Activated naive CD4-positive, alpha-beta T cell treated with anti-CD3 and anti-CD28 coated beads, Interleukin-2, amount 50 U/mL, for 24 hours (primary cell): ENCODE results near the gene NFKB1.
"Not testable (repeated sequence)": the region's sequence is repeated elsewhere in the genome, so short reads cannot be mapped to it uniquely, and the experiment has no call there.

ENCODE experiments used
- H3K27ac Mint-ChIP-seq: one replicate; pipeline ENCODE4 v1.8.0; 2021; ENCODE audit warnings: mild to moderate bottlenecking, mixed read lengths
- H3K27me3 Mint-ChIP-seq: one replicate; pipeline ENCODE4 v1.8.0; 2021; ENCODE audit warnings: mixed read lengths
- H3K36me3 Mint-ChIP-seq: one replicate; pipeline ENCODE4 v1.8.0; 2021; ENCODE audit warnings: mixed read lengths
- H3K4me1 Mint-ChIP-seq: one replicate; pipeline ENCODE4 v1.8.0; 2021; ENCODE audit warnings: mixed read lengths
- H3K4me3 Mint-ChIP-seq: one replicate; pipeline ENCODE4 v1.8.0; 2021; ENCODE audit warnings: mild to moderate bottlenecking, mixed read lengths
- H3K9me3 Mint-ChIP-seq: one replicate; pipeline ENCODE4 v1.8.0; 2021; ENCODE audit warnings: mixed read lengths

The NFKB1 gene

GRCh38 chr4:102483120-102483519, 18.0 kb upstream of the NFKB1 start:
- peaks cover 2% of the 10 kb centered on the region for H3K36me3 Mint-ChIP-seq
- no peak overlapping the region for H3K27ac Mint-ChIP-seq
- H3K27me3 Mint-ChIP-seq: no peaks in the 10 kb centered on the region
- peaks cover 11% of the 10 kb centered on the region for H3K9me3 Mint-ChIP-seq
- peaks cover 5% of the 10 kb centered on the region for H3K4me1 Mint-ChIP-seq
- no peak overlapping the region for H3K4me3 Mint-ChIP-seq

DNA sequence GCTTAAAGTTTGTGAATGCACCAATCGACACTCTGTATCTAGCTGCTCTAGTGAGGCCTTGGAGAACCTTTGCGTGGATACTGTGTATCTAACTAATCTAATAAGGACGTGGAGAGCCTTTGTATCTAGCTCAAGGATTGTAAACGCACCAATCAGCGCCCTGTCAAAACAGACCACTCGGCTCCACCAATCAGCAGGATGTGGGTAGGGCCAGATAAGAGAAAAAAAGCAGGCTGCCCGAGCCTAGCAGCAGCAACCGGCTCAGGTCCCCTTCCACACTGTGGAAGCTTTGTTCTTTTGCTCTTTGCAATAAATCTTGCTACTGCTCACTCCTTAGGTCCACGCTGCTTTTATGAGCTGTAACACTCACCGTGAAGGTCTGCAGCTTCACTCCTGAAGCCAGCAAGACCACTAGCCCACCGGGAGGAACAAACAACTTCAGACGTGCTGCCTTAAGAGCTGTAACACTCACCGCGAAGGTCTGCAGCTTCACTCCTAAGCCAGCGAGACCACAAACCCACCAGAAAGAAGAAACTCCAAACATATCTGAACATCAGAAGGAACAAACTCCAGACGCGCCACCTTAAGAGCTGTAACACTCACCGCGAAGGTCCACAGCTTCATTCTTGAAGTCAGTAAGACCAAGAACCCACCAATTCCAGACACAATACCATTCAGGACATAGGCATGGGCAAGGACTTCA, 17.0 kb upstream of the NFKB1 start:
- Mint-ChIP-seq H3K4me3 (peak overlapping the region; percentile 51), H3K9me3 (peaks cover 18% of the 10 kb centered on the region)
- H3K4me1 Mint-ChIP-seq, H3K27me3 Mint-ChIP-seq, H3K27ac Mint-ChIP-seq, H3K36me3 Mint-ChIP-seq: not testable (repeated sequence)

DNA sequence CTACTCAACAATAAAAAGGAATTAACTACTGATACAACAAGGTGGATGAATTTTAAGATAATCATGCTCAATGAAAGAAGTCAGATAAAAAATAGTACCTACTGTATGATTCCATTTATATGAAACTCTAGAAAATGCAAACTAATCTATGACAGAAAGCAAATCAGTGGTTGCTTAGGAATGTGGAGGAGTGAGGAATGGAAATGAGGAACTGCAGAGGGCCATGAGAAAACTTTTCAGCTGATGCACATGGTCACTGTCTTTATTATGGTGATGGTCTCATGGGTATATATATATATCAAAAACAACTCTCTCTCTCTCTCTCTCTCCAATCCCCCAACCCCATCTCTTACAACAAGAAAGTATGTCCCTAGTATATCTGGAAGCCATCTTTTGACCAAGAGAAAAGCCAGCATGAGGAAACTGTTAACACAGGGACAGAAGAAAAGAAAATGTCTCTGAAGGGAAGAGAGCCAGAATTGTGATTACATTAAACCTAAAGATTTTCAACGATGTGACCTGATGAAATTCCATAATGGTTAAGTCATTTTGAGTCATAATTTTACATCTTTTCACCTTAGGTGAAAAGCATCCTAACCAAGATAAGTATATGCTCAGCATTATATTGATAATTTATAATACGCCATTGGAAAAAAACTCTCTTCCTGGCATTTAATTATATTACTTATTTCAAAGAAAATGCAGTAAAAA, 8.5 kb upstream of the NFKB1 start:
- Mint-ChIP-seq H3K4me3 (no peak overlapping the region), H3K27ac (no peak overlapping the region), H3K4me1 (peaks cover 40% of the 10 kb centered on the region), H3K27me3 (no peaks in the 10 kb centered on the region), H3K36me3 (peaks cover 3% of the 10 kb centered on the region), H3K9me3 (peaks cover 15% of the 10 kb centered on the region)

- Mint-ChIP-seq H3K4me1 (peaks cover 45% of the 10 kb centered on the region), H3K36me3 (no peaks in the 10 kb centered on the region), H3K4me3 (no peak overlapping the region), H3K9me3 (peaks cover 10% of the 10 kb centered on the region), H3K27ac (peak overlapping the region; percentile 56), H3K27me3 (no peaks in the 10 kb centered on the region)
Observed at GRCh38 chr4:102493257-102493656, 7.9 kb upstream of the NFKB1 start.

- Mint-ChIP-seq H3K27me3 (no peaks in the 10 kb centered on the region), H3K4me1 (peaks cover 45% of the 10 kb centered on the region), H3K36me3 (no peaks in the 10 kb centered on the region), H3K4me3 (no peak overlapping the region), H3K9me3 (peaks cover 7% of the 10 kb centered on the region), H3K27ac (peak overlapping the region; percentile 56)
Observed at GRCh38 chr4:102493794-102494193, 7.4 kb upstream of the NFKB1 start.

DNA sequence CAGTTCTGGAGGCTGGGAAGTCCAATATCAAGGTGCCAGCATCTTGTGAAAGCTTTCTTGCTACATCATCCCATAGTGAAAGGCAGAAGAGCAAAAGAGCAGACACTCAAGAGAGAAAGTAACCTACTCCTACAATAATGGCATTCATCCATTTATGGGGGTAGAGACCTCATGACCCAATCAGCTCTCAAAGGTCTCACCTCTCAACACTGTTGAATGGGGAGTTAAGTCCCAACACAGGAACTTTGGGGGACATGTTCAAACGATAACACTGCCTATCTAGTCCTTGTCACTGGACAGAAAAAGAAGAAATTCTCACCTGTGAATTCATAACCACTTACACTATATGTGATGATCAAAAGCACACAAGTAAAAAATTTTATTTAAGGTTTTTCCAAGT, 6.6 kb upstream of the NFKB1 start:
- Mint-ChIP-seq H3K36me3 (no peaks in the 10 kb centered on the region), H3K4me3 (no peak overlapping the region), H3K27ac (no peak overlapping the region), H3K27me3 (no peaks in the 10 kb centered on the region), H3K9me3 (no peaks in the 10 kb centered on the region), H3K4me1 (peaks cover 45% of the 10 kb centered on the region)

DNA sequence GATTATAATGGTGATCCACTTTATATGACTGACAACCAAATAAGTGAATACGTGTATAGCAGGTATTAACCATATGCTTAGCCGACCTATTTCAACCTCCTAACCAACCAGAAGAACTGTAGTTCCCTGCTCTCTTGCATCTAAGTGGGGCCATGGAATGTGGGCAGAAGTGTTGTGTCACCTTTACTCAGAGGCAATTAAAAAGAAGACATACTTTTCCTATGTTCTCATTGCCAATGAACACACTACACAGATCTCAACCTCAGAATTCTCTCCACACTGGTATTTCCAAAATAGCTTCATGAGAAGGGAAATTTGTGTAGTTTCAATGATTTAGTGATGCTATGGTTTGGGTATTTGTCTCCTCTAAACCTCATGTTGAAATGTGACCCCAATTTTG, 3.2 kb upstream of the NFKB1 start:
- Mint-ChIP-seq H3K36me3 (peaks cover 6% of the 10 kb centered on the region), H3K9me3 (no peaks in the 10 kb centered on the region), H3K27ac (no peak overlapping the region), H3K4me3 (no peak overlapping the region), H3K27me3 (no peaks in the 10 kb centered on the region), H3K4me1 (peaks cover 38% of the 10 kb centered on the region)

DNA sequence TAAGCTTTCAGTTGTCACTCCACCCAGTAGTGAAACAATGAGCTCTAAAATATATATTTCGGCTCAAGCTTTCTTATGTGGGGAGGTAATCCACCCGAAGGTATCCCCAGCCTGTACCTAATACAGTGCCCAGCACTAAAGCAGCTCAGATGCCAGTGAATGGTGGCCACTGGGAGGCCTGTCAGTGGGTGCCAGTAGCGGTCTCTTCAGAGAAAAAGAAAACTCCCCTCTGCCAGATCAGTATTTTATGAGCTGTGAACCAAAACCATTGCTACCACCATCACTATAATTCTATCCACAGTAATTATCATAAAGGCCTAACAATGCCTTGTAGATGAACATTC, 835 bp upstream of the NFKB1 start:
- H3K9me3 Mint-ChIP-seq: no peaks in the 10 kb centered on the region
- H3K36me3 Mint-ChIP-seq: peaks cover 21% of the 10 kb centered on the region
- H3K27me3 Mint-ChIP-seq: no peaks in the 10 kb centered on the region
- H3K27ac Mint-ChIP-seq: peak overlapping the region; percentile 99
- peak overlapping the region; percentile 92 for H3K4me3 Mint-ChIP-seq
- peaks cover 24% of the 10 kb centered on the region for H3K4me1 Mint-ChIP-seq

DNA sequence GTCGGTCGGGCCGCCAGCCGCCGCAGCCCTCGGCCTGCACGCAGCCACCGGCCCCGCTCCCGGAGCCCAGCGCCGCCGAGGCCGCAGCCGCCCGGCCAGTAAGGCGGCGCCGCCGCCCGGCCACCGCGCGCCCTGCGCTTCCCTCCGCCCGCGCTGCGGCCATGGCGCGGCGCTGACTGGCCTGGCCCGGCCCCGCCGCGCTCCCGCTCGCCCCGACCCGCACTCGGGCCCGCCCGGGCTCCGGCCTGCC, 213 bp downstream of the NFKB1 start:
- Mint-ChIP-seq H3K36me3 (peaks cover 21% of the 10 kb centered on the region), H3K27ac (peak overlapping the region; percentile 99), H3K4me1 (peaks cover 29% of the 10 kb centered on the region), H3K27me3 (no peaks in the 10 kb centered on the region), H3K4me3 (peak overlapping the region; percentile 88), H3K9me3 (no peaks in the 10 kb centered on the region)

DNA sequence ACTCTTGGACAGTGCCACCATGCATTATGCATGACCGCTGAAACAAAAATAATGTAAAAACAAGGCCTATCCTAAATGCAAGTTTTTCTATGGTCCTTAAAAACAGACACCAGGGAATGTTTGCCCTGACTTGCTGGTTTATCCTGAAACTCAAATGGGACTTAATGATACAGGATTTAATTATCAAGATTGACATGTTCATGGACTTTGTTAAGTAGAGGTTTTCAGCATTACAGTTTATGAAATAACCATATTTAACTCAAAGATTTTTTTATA, 1.3 kb downstream of the NFKB1 start:
- H3K27ac Mint-ChIP-seq: peak overlapping the region; percentile 97
- H3K27me3 Mint-ChIP-seq: no peaks in the 10 kb centered on the region
- peaks cover 22% of the 10 kb centered on the region for H3K36me3 Mint-ChIP-seq
- H3K4me3 Mint-ChIP-seq: peak overlapping the region; percentile 97
- peaks cover 34% of the 10 kb centered on the region for H3K4me1 Mint-ChIP-seq
- H3K9me3 Mint-ChIP-seq: no peaks in the 10 kb centered on the region

DNA sequence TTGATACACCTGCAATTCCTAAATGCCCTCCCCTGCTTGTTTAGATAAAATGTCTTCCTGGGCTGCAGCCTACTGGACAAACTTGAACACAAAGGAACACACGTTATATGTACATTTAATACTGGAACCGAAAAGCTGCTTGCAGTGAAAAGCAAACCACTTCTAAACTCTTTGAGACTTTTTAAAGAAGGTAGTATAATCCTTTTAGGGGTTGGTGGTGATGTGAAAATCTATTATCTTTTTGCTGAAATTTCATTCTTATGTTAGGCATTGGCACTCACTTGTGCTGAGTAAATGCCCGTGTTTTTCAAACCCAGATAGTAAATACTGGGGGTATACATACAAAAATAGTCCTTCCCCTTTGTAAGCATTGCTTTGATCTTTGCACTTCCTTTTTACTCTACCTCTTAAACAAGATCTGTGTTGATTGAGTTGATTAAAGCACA, 2.2 kb downstream of the NFKB1 start:
- H3K9me3 Mint-ChIP-seq: no peaks in the 10 kb centered on the region
- H3K27me3 Mint-ChIP-seq: no peaks in the 10 kb centered on the region
- peaks cover 35% of the 10 kb centered on the region for H3K4me1 Mint-ChIP-seq
- H3K4me3 Mint-ChIP-seq: peak overlapping the region; percentile 97
- peaks cover 29% of the 10 kb centered on the region for H3K36me3 Mint-ChIP-seq
- peak overlapping the region; percentile 93 for H3K27ac Mint-ChIP-seq

DNA sequence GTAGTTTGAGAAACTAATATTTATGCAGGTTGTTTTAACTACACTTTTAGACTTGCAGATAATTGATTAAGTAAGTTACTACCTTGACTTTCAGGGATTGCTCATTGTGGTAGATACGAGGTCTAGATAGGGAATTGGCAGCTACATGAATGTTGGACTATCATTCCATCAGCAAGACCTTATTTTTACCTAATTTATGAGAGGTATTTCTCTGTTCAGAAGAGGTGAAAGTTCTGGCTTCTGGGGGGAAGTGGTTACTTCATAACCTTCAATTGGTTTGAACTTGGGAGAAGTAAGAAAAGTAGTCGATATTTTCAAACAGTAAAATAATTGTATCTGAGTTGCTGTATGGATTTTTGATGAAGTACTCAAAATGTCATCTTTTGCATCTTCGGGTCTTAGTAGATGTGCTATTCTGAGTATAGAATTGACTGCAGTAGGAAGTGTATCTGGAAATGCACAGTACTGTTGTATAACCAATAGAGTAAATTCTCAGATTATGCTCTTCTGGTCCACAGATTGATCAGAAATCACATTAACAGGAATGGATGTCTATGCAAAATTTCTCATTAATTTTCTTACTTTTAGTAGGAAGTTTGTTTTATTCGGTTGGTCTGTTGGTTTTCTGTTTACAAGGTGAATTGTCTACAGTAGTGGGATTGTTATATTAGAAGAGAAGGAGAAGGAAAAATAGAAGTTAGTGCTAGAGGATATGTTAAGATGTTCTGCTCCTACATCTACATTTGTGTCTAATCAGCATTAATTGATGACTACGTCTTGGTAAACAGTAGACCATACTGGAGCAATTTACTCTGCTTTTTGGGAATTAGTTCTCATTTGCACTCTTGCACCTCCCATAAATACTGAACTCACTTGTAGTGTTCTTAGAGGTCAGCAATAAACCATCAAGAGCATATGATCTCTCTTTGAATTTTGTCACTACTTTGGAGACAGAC, 3.0 kb downstream of the NFKB1 start:
- peak overlapping the region; percentile 97 for H3K4me3 Mint-ChIP-seq
- H3K4me1 Mint-ChIP-seq: peaks cover 43% of the 10 kb centered on the region
- H3K27me3 Mint-ChIP-seq: no peaks in the 10 kb centered on the region
- peak overlapping the region; percentile 93 for H3K27ac Mint-ChIP-seq
- H3K9me3 Mint-ChIP-seq: no peaks in the 10 kb centered on the region
- peaks cover 34% of the 10 kb centered on the region for H3K36me3 Mint-ChIP-seq

GRCh38 chr4:102504941-102505340, 3.8 kb downstream of the NFKB1 start:
- Mint-ChIP-seq H3K27me3 (no peaks in the 10 kb centered on the region), H3K36me3 (peaks cover 40% of the 10 kb centered on the region), H3K27ac (peak overlapping the region; percentile 43), H3K4me3 (peak overlapping the region; percentile 97), H3K4me1 (peaks cover 51% of the 10 kb centered on the region), H3K9me3 (no peaks in the 10 kb centered on the region)

DNA sequence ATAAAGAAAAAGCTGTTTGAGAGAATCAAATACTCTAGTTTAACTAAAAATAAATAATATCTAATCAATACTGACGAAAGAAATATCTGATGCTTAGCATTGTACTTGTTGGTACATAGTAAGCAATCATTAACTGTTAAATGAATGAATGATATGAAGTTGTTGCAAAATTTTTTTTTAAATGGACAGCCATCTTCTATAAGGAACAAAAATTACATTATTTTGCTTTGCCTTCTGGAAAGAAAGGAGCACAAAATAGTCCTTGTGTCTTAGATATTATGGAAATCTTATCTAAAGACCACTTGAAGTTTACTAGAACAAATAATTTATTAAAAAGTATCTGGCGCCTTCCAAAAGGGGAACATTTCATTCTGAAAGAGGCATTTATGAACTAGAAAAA, 4.5 kb downstream of the NFKB1 start:
- Mint-ChIP-seq H3K4me3 (peak overlapping the region; percentile 80), H3K27me3 (no peaks in the 10 kb centered on the region), H3K36me3 (peaks cover 47% of the 10 kb centered on the region), H3K27ac (no peak overlapping the region), H3K4me1 (peaks cover 51% of the 10 kb centered on the region), H3K9me3 (no peaks in the 10 kb centered on the region)

GRCh38 chr4:102506523-102506922, 5.4 kb downstream of the NFKB1 start:
- Mint-ChIP-seq H3K4me3 (peak overlapping the region; percentile 80), H3K9me3 (no peaks in the 10 kb centered on the region), H3K27me3 (no peaks in the 10 kb centered on the region), H3K4me1 (peaks cover 58% of the 10 kb centered on the region), H3K36me3 (peaks cover 52% of the 10 kb centered on the region), H3K27ac (peak overlapping the region; percentile 59)
